ENCODE results near the gene INO80B. TPM values are rescaled to one million over a fixed set of nuclear protein-coding genes. Genes with fewer than 3 reads are reported as not detected.
"Not testable (repeated sequence)": the region's sequence is repeated elsewhere in the genome, so short reads cannot be mapped to it uniquely, and the experiment has no call there.

INO80B gene
- total and polyA plus RNA-seq, 2 of the 8 experiments (the other 6 are each of a cell fraction or from before 2014, with no cell fraction given): 3.9 to 18.5 TPM

DNA sequence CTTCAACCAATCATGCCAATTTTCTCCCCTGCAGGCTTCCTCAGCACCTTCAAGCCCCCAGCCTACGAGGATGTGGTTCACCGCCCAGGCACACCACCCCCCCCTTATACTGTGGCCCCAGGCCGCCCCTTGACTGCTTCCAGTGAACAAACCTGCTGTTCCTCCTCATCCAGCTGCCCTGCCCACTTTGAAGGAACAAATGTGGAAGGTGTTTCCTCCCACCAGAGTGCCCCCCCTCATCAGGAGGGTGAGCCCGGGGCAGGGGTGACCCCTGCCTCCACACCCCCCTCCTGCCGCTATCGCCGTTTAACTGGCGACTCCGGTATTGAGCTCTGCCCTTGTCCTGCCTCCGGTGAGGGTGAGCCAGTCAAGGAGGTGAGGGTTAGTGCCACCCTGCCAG, 5.3 kb downstream of the INO80B start:
- POLR2A ChIA-PET (ENCODE audit: partially characterized antibody): interaction anchor here (1.1 to 10.5 kb wide), 4 partner anchors 13 to 98 kb away, joined by 4 to 89 read pairs (median 76); partner anchors contain the start of genes CCDC142, MRPL53, RTKN and TTC31

More for the DNA sequence above, 5.3 kb downstream of the INO80B start:
- not testable (repeated sequence) for H3K79me1 ChIP-seq (ENCODE audit: low read depth, low read length); H3K9ac ChIP-seq (replicated peaks in 1 of 4; ENCODE audit: extremely low read depth in 1 of 4, low read depth in 3 of 4, low read length in 3 of 4); H2AK5ac ChIP-seq (ENCODE audit: low read depth, low read length); H2BK15ac ChIP-seq (ENCODE audit: low read length); H3K9me3 ChIP-seq (ENCODE audit: insufficient read depth in 2 of 2, low read depth in 1 of 2, low read length in 1 of 2); H3K27me3 ChIP-seq (replicated peaks in 1 of 4; ENCODE audit: control insufficient read depth in 3 of 4, extremely low read depth in 1 of 4, insufficient read depth in 3 of 4, low read length in 3 of 4); H3K18ac ChIP-seq (ENCODE audit: extremely low read depth, low read length); H3K23ac ChIP-seq (ENCODE audit: insufficient read length); H3K14ac ChIP-seq (ENCODE audit: insufficient read length); H4K91ac ChIP-seq (replicated peaks; ENCODE audit: insufficient read length, low read length); H2AFZ ChIP-seq (ENCODE audit: low read length); H2BK12ac ChIP-seq (ENCODE audit: low read depth, low read length); FAIRE-seq; H2BK5ac ChIP-seq (ENCODE audit: low read depth, low read length); H3K4me2 ChIP-seq (ENCODE audit: insufficient read depth in 1 of 2, low read depth in 2 of 2, low read length in 2 of 2); H4K8ac ChIP-seq (ENCODE audit: extremely low read depth, insufficient read depth, low read length); DNase-seq (ENCODE audit: low read depth in 1 of 2, low spot score in 2 of 2); H3K27ac ChIP-seq (ENCODE audit: low read depth, low read length); H3K56ac ChIP-seq (replicated peaks; ENCODE audit: insufficient read length, low read depth, low read length); H4K5ac ChIP-seq (ENCODE audit: insufficient read length, low read depth, low read length); H3K4ac ChIP-seq (replicated peaks; ENCODE audit: insufficient read length, low read depth, low read length); H2BK20ac ChIP-seq (ENCODE audit: low read length); H3K4me3 ChIP-seq (ENCODE audit: extremely low read depth in 1 of 4, insufficient read depth in 2 of 4, low read depth in 3 of 4, low read length in 4 of 4); H2BK120ac ChIP-seq (replicated peaks; ENCODE audit: low read depth, low read length); H4K20me1 ChIP-seq (replicated peaks in 1 of 2; ENCODE audit: control insufficient read depth in 1 of 2, insufficient read depth in 2 of 2, low read length in 2 of 2)
- Histone ChIP-seq H3K36me3 (ENCODE audit: control insufficient read depth in 2 of 4, insufficient read depth in 4 of 4, low read length in 3 of 4) (peaks cover 0 to 12% (median 2%) of the 10 kb centered on the region in 4 experiments; a peak in 4 of 8 replicates), H3K23me2 (ENCODE audit: low read depth, low read length) (peaks cover 21% of the 10 kb centered on the region), H3K79me2 (ENCODE audit: control insufficient read depth in 1 of 2, insufficient read depth in 2 of 2, low read length in 2 of 2) (peaks cover 0 to 15% of the 10 kb centered on the region in 2 experiments; a peak in 1 of 4 replicates), H3K4me1 (replicated peaks in 1 of 4; ENCODE audit: control insufficient read depth in 3 of 4, insufficient read depth in 4 of 4, low read length in 3 of 4) (peaks cover 0 to 10% (median 2%) of the 10 kb centered on the region in 4 experiments; a peak in 5 of 7 replicates)
- CTCF ChIA-PET (ENCODE audit: partially characterized antibody): interaction anchor here (1.0 to 10.5 kb wide), 7 partner anchors 14 to 128 kb away, joined by 3 to 86 read pairs (median 6); partner anchors contain the start of genes CCDC142, MRPL53 and TTC31
- 94% methylated on average over 9 of the region's 10 CpGs; no CpG with 5 or more reads in 1 of the 2 experiments for WGBS, 2 experiments (ENCODE audit: extremely low coverage in 1 of 2, insufficient coverage in 1 of 2, insufficient read length in 1 of 2, insufficient replicate concordance in 2 of 2, low coverage in 1 of 2, low lambda C conversion rate in 2 of 2, missing lambda C conversion rate in 1 of 2)
